ENCODE data around the gene TGM1. TPM values are rescaled to one million over a fixed set of nuclear protein-coding genes. Genes with fewer than 3 reads are reported as not detected.

Gene TGM1
- total and polyA plus RNA-seq, 4 donors = 0.28 to 1.5 (median 0.76) TPM

DNA sequence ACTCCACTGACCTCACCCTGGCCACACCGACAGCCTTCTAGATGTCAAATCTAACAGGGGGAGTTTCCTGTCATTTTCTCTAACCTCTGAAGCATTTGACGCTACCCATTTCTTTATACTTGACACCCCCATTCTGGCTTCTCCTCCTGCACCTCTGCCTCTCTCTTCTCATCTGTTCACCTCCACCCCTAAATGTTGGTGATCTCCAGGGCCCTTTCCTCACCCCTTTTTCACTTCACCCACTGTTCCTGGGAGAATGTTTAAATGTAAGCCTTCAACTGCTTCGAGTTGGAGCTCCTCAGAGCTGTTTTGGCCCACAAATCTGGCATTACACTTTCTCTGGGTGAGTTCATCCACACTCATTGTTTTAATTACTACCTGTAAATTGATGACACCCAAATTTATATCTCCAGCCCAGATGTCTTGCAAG lies 8.9 kb upstream of the TGM1 start:
- Histone ChIP-seq H3K36me3 (ENCODE audit: control insufficient read depth in 4 of 4, insufficient read depth in 3 of 4, low read depth in 1 of 4, low read length in 3 of 4) (peaks cover 0 to 22% (median 7%) of the 10 kb centered on the region in 4 donors), H3K27me3 (ENCODE audit: control insufficient read depth in 4 of 4, insufficient read depth in 4 of 4, low read length in 3 of 4) (no peaks in the 10 kb centered on the region), H3K4me3 (ENCODE audit: low read depth in 1 of 3, low read length in 3 of 3) (peak overlapping the region; percentile 59 to 87 (median 70)), H3K9ac (ENCODE audit: low read depth in 1 of 2, low read length in 2 of 2) (peak overlapping the region; percentile 48 to 80), H3K9me3 (ENCODE audit: control insufficient read depth in 4 of 4, low read length in 3 of 4) (no peaks in the 10 kb centered on the region), H3K27ac (ENCODE audit: low read depth in 1 of 2, low read length in 2 of 2) (peak overlapping the region; percentile 92 to 96), H3K4me1 (ENCODE audit: control insufficient read depth in 4 of 4, insufficient read depth in 4 of 4, low read length in 3 of 4) (peaks cover 1 to 19% (median 5%) of the 10 kb centered on the region in 4 donors)
- DNase-seq (ENCODE audit: low spot score) = no peak
- WGBS = 16% methylated on average over 3 of the region's 3 CpGs
- no peak for TF ChIP-seq HNF4A (conservative IDR thresholded peaks at IDR 0.05)
- no peak for TF ChIP-seq SP1 (IDR thresholded peaks at IDR 0.05)
- TF ChIP-seq FOXA2 (IDR thresholded peaks at IDR 0.05) = no peak
- no peak for TF ChIP-seq RAD21 (IDR thresholded peaks at IDR 0.05)
- no peak for TF ChIP-seq RXRA (IDR thresholded peaks at IDR 0.05)
- no peak for TF ChIP-seq JUND (IDR thresholded peaks at IDR 0.05)
- TF ChIP-seq ATF3 (IDR thresholded peaks at IDR 0.05) = no peak
- TF ChIP-seq ZBTB33 (IDR thresholded peaks at IDR 0.05) = no peak
- no peak for TF ChIP-seq GABPA (IDR thresholded peaks at IDR 0.05 in 1 of 2, conservative IDR thresholded peaks at IDR 0.05 in 1 of 2)
- no peak for TF ChIP-seq YY1 (IDR thresholded peaks at IDR 0.05)
- TF ChIP-seq NR2F2 (IDR thresholded peaks at IDR 0.05) = no peak
- TF ChIP-seq CTCF (IDR thresholded peaks at IDR 0.05; ENCODE audit: low read depth, low read length, missing input control) = no peak
- no peak for TF ChIP-seq HNF4G (IDR thresholded peaks at IDR 0.05)
- TF ChIP-seq MAX (IDR thresholded peaks at IDR 0.05) = no peak

- no peaks in the 10 kb centered on the region for H3K27me3 ChIP-seq (ENCODE audit: control insufficient read depth in 4 of 4, insufficient read depth in 4 of 4, low read length in 3 of 4)
- H3K9ac ChIP-seq (ENCODE audit: low read depth in 1 of 2, low read length in 2 of 2) = peak within 1 kb of the TSS; percentile 48 to 80
- H3K27ac ChIP-seq (ENCODE audit: low read depth in 1 of 2, low read length in 2 of 2) = peak within 1 kb of the TSS; percentile 92 to 96
- H3K9me3 ChIP-seq (ENCODE audit: control insufficient read depth in 4 of 4, low read length in 3 of 4) = no peaks in the 10 kb centered on the region
- peaks cover 0 to 28% (median 7%) of the 10 kb centered on the region in 4 donors for H3K36me3 ChIP-seq (ENCODE audit: control insufficient read depth in 4 of 4, insufficient read depth in 3 of 4, low read depth in 1 of 4, low read length in 3 of 4)
- H3K4me1 ChIP-seq (ENCODE audit: control insufficient read depth in 4 of 4, insufficient read depth in 4 of 4, low read length in 3 of 4) = peaks cover 1 to 19% (median 5%) of the 10 kb centered on the region in 4 donors
- under 1% methylated on average over 61 of the region's 61 CpGs for WGBS
- DNase-seq (ENCODE audit: low spot score) = peak; percentile 88
- peak within 1 kb of the TSS; percentile 59 to 87 (median 82) for H3K4me3 ChIP-seq (ENCODE audit: low read depth in 1 of 3, low read length in 3 of 3)
- TF ChIP-seq YY1 (IDR thresholded peaks at IDR 0.05) = no peak
- TF ChIP-seq TAF1 (conservative IDR thresholded peaks at IDR 0.05) = no peak
- no peak for TF ChIP-seq HNF4A (conservative IDR thresholded peaks at IDR 0.05)
- TF ChIP-seq REST (IDR thresholded peaks at IDR 0.05) = peak; percentile 59
- no peak for TF ChIP-seq ATF3 (IDR thresholded peaks at IDR 0.05)
- no peak for TF ChIP-seq FOXA1 (IDR thresholded peaks at IDR 0.05)
- no peak for TF ChIP-seq MAX (IDR thresholded peaks at IDR 0.05)
- no peak for TF ChIP-seq HNF4G (IDR thresholded peaks at IDR 0.05)
- TF ChIP-seq FOXA2 (IDR thresholded peaks at IDR 0.05) = no peak
- TF ChIP-seq JUND (IDR thresholded peaks at IDR 0.05) = no peak
- TF ChIP-seq NR2F2 (IDR thresholded peaks at IDR 0.05) = no peak
- no peak for TF ChIP-seq ZBTB33 (IDR thresholded peaks at IDR 0.05)
- peak in 1 of 2 donors; percentile 77 for TF ChIP-seq GABPA (IDR thresholded peaks at IDR 0.05 in 1 of 2, conservative IDR thresholded peaks at IDR 0.05 in 1 of 2)
- TF ChIP-seq SP1 (IDR thresholded peaks at IDR 0.05) = peak; percentile 47
Observed at GRCh38 chr14:24271134-24271833, 8.3 kb upstream of the TGM1 start, which contains the start of gene RABGGTA. Gene RABGGTA (minus strand): TSS chr14:24271597. CDS start chr14:24271115, 482 bp downstream.

All from liver (tissue), 9 donors.